ENCODE measurements around the gene COL16A1.

COL16A1 gene

DNA sequence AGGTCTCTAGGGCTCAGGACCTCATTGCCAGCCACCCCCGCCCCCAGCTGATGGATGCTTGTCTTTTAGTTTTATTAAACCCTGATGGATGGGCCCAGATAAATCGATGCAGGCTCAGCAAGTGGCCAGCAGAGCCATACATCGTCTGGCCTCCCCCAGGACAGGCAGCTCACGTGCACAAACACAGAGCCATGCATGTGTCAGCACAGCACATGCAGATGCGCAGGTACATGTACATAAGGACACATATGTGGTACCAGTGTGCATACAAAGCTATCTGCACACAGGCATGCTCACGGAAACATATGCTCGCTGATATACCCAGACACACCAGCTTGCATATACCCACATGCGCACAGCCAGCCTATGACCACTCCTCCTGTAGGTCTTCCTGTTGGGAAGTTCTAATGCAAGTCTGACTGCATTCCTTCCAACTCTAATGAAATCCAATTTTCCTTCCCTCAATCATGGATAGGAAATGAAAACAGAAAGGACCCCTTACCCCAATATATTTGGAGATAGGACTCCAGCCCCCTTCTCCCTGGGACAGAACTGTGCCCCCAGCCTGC, 897 bp downstream of the COL16A1 start:
- peak overlapping the region; percentile 45 for H3K27ac ChIP-seq (ENCODE audit: low read length)
- peaks cover 6 to 12% of the 10 kb centered on the region in 2 donors for H3K36me3 ChIP-seq (ENCODE audit: control insufficient read depth in 1 of 2, insufficient read depth in 2 of 2, low read length in 2 of 2)
- no peaks in the 10 kb centered on the region for H3K9me3 ChIP-seq (ENCODE audit: control insufficient read depth in 1 of 2, low read length in 2 of 2)
- H3K4me1 ChIP-seq (ENCODE audit: control insufficient read depth in 1 of 2, insufficient read depth in 2 of 2, low read length in 2 of 2), result peaks cover 22 to 62% of the 10 kb centered on the region in 2 donors
- H3K27me3 ChIP-seq (ENCODE audit: low read depth, low read length), result peaks cover 3% of the 10 kb centered on the region
- peak overlapping the region; percentile 61 to 67 for H3K4me3 ChIP-seq (ENCODE audit: low read depth in 1 of 2, low read length in 2 of 2)

DNA sequence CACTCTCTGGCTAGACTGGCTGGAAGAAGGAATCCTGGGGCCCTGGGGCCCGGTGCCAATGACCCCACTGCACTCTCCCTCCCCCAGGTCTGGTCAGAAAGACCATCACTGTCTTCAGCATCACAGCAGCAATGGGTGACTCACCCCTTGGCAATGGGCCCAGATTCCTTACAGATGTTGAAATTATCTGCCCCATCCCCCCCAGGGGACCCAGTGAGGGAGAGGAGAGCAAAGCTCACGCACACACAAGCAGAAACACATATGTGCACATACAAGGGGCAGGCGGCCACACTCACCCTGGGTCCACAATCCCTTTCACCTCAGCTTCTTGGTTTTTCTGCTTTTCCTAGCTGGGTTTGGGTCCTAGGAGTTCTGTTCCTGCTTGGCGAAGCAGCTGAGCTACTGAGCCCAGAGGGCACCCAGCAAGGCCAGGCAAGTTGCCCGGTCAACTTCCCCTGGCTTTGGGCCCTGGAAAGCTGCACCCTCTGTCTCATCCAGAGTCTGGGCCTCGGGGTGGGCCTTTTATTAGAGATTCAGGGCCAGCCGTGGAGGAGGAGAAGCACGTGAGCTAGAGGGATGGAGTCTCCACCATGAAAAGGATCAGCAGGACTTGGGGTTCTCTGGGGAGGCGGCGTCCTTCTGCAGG, 2.6 kb downstream of the COL16A1 start:
- peaks cover 22 to 62% of the 10 kb centered on the region in 2 donors for H3K4me1 ChIP-seq (ENCODE audit: control insufficient read depth in 1 of 2, insufficient read depth in 2 of 2, low read length in 2 of 2)
- peaks cover 3% of the 10 kb centered on the region for H3K27me3 ChIP-seq (ENCODE audit: low read depth, low read length)
- H3K4me3 ChIP-seq (ENCODE audit: low read depth in 1 of 2, low read length in 2 of 2), result peak overlapping the region in 1 of 2 donors; percentile 67
- H3K27ac ChIP-seq (ENCODE audit: low read length), result peak overlapping the region; percentile 78
- H3K9me3 ChIP-seq (ENCODE audit: control insufficient read depth in 1 of 2, low read length in 2 of 2), result no peaks in the 10 kb centered on the region
- H3K36me3 ChIP-seq (ENCODE audit: control insufficient read depth in 1 of 2, insufficient read depth in 2 of 2, low read length in 2 of 2), result peaks cover 6 to 18% of the 10 kb centered on the region in 2 donors

DNA sequence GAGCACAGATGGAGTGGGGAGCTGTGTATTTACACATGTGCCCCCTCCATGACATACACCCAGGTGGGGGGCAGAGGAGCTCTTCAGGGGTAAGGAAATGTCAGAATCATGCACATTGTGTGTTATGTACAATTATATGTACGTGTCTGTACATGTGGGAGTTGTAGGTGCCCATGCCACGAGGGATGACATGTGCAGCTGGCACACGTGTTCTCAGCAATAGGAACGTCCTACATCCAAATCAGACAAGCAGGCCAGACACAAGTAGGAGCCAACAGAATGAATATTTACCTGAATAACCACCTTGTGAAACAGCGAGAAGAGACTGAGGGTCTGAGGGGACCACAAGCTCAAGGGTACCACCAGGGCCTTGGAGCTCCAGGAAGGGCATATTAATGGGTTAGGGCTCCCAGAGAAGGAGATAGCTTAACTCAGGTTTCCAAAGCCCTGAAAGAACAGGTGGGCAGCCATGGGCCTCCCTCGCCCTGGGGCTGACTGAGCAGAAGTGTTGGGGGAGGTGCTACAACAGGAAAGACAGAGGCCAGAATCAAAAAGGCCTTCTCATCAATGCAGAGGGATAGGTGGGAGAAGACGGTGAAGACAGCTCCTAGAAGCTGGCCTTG, 3.2 kb downstream of the COL16A1 start:
- peak overlapping the region; percentile 78 for H3K27ac ChIP-seq (ENCODE audit: low read length)
- H3K4me3 ChIP-seq (ENCODE audit: low read depth in 1 of 2, low read length in 2 of 2), result peak overlapping the region in 1 of 2 donors; percentile 67
- H3K4me1 ChIP-seq (ENCODE audit: control insufficient read depth in 1 of 2, insufficient read depth in 2 of 2, low read length in 2 of 2), result peaks cover 22 to 64% of the 10 kb centered on the region in 2 donors
- H3K9me3 ChIP-seq (ENCODE audit: control insufficient read depth in 1 of 2, low read length in 2 of 2), result no peaks in the 10 kb centered on the region
- H3K36me3 ChIP-seq (ENCODE audit: control insufficient read depth in 1 of 2, insufficient read depth in 2 of 2, low read length in 2 of 2), result peaks cover 6 to 18% of the 10 kb centered on the region in 2 donors
- H3K27me3 ChIP-seq (ENCODE audit: low read depth, low read length), result peaks cover 3% of the 10 kb centered on the region

DNA sequence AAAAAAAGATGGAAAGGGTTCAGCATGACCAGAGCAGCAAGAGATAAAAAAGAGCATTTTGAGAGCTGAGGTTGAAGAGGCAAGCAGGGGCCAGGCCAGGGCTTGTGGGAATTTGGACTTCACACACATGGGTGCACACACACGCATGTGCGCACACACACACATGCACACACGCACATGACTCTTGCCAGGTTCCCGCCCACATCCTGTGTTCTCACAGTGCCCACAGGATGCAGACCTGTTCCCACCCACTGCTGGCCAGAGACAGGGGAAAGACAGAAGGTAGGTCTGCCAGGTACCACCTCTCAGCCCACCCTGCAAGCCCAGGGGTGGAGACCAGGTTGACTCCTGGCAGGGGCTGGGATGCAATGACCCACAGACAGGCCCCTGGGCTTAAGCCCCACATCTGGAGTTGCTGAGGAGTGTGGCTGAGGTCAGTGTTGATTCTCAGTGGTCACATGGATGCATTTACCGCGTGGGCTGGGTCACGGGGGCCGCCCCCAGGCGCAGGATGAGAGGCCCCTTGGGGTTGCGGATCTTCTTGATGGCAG, 4.4 kb downstream of the COL16A1 start:
- Histone ChIP-seq H3K4me3 (ENCODE audit: low read depth in 1 of 2, low read length in 2 of 2) (no peak overlapping the region), H3K36me3 (ENCODE audit: control insufficient read depth in 1 of 2, insufficient read depth in 2 of 2, low read length in 2 of 2) (peaks cover 6 to 18% of the 10 kb centered on the region in 2 donors), H3K4me1 (ENCODE audit: control insufficient read depth in 1 of 2, insufficient read depth in 2 of 2, low read length in 2 of 2) (peaks cover 19 to 54% of the 10 kb centered on the region in 2 donors), H3K27me3 (ENCODE audit: low read depth, low read length) (peaks cover 3% of the 10 kb centered on the region), H3K9me3 (ENCODE audit: control insufficient read depth in 1 of 2, low read length in 2 of 2) (no peaks in the 10 kb centered on the region), H3K27ac (ENCODE audit: low read length) (no peak overlapping the region)

DNA sequence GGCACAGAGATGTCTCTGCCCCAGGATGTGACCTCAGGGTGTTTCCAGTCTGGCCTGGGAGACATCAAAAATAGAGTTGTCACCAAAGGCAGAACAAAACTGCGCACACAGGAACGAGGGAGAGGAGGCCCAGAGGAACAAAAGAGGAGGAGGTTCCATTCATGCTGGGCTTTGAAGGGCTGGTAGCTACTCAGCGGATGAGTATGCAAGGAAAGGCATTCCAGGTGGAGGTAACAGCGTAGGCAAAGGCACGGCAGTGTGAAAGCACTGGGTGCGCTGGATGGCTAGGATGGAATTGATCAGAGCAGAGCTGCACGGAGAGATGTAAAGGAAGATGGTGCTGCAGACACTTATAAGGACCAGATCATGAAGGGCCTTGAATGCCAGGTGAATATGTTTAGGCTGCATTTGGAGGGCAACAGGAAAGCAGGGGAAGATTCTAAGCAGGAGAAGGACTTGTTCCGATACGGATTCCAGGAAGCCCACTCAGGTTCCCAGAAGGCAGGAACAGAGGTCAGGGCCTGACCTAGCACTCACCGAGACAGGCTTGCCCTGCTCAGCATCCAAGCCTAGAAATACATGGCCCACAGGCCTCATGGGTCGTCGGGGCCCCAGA, 6.3 kb downstream of the COL16A1 start:
- Histone ChIP-seq H3K27me3 (ENCODE audit: low read depth, low read length) (no peaks in the 10 kb centered on the region), H3K9me3 (ENCODE audit: control insufficient read depth in 1 of 2, low read length in 2 of 2) (no peaks in the 10 kb centered on the region), H3K4me1 (ENCODE audit: control insufficient read depth in 1 of 2, insufficient read depth in 2 of 2, low read length in 2 of 2) (peaks cover 17 to 38% of the 10 kb centered on the region in 2 donors), H3K36me3 (ENCODE audit: control insufficient read depth in 1 of 2, insufficient read depth in 2 of 2, low read length in 2 of 2) (peaks cover 6 to 18% of the 10 kb centered on the region in 2 donors), H3K27ac (ENCODE audit: low read length) (no peak overlapping the region), H3K4me3 (ENCODE audit: low read depth in 1 of 2, low read length in 2 of 2) (no peak overlapping the region)

DNA sequence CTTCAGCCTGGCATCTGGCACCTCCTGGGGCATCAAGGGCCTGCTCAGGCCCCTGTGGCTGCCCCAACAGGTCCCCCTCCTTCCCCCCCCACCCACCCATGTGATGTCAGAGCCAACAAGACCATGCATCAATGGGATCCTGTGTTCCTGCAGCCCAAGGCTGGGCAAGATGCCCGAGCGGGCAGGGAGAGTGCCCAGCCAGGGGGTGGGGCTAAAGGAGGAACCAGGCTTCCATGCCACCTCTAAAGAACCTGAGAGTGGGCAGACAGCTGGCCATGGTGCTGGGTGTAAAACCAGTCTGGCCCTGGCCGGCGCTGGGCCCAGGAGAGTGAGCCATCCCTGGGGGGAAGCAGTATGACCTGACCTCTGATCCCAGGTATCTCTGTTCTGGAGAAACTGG, 7.6 kb downstream of the COL16A1 start:
- Histone ChIP-seq H3K4me3 (ENCODE audit: low read depth in 1 of 2, low read length in 2 of 2) (no peak overlapping the region), H3K36me3 (ENCODE audit: control insufficient read depth in 1 of 2, insufficient read depth in 2 of 2, low read length in 2 of 2) (peaks cover 6 to 18% of the 10 kb centered on the region in 2 donors), H3K27me3 (ENCODE audit: low read depth, low read length) (no peaks in the 10 kb centered on the region), H3K9me3 (ENCODE audit: control insufficient read depth in 1 of 2, low read length in 2 of 2) (no peaks in the 10 kb centered on the region), H3K27ac (ENCODE audit: low read length) (no peak overlapping the region), H3K4me1 (ENCODE audit: control insufficient read depth in 1 of 2, insufficient read depth in 2 of 2, low read length in 2 of 2) (peaks cover 16 to 26% of the 10 kb centered on the region in 2 donors)

DNA sequence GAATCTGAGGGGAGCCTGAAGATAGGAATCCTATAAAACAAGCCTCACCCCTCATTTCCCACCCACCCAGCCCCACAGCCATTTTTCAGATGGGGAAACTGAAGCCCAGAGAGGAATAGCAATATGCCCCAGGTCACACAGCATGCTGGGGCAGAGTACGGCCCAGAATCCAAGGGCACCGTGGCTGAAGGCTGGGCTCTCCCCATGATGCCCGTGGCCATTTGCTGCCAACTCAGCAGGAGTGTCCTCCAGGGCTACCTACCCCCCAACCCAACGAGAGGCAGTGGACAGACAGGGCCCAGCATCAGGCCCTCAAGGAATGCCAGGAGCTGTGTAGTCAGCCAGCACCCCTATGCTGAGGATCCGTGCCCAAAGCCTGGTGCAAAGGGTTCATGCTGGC, 8.5 kb downstream of the COL16A1 start:
- Histone ChIP-seq H3K27ac (ENCODE audit: low read length) (no peak overlapping the region), H3K27me3 (ENCODE audit: low read depth, low read length) (no peaks in the 10 kb centered on the region), H3K4me1 (ENCODE audit: control insufficient read depth in 1 of 2, insufficient read depth in 2 of 2, low read length in 2 of 2) (peaks cover 7 to 17% of the 10 kb centered on the region in 2 donors), H3K4me3 (ENCODE audit: low read depth in 1 of 2, low read length in 2 of 2) (no peak overlapping the region), H3K36me3 (ENCODE audit: control insufficient read depth in 1 of 2, insufficient read depth in 2 of 2, low read length in 2 of 2) (peaks cover 6 to 18% of the 10 kb centered on the region in 2 donors), H3K9me3 (ENCODE audit: control insufficient read depth in 1 of 2, low read length in 2 of 2) (no peaks in the 10 kb centered on the region)

DNA sequence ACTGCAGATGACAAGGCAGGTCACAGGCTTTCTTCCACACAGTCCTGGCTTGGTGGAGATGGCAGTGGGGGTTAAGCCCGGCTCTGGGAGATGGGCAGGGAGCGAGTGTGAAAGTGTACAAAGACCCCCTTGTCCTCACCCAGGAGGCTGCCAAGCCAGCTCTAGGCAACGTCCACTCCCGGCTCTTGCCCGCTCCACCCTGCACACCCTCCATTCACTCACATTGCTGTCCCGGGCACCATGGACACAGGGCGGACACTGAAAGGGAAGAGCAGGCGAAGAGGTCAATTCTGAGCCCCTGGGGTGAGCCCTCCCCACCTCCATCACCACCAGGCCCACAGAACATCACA, 8.9 kb downstream of the COL16A1 start:
- Histone ChIP-seq H3K9me3 (ENCODE audit: control insufficient read depth in 1 of 2, low read length in 2 of 2) (no peaks in the 10 kb centered on the region), H3K4me3 (ENCODE audit: low read depth in 1 of 2, low read length in 2 of 2) (no peak overlapping the region), H3K36me3 (ENCODE audit: control insufficient read depth in 1 of 2, insufficient read depth in 2 of 2, low read length in 2 of 2) (peaks cover 6 to 18% of the 10 kb centered on the region in 2 donors), H3K27me3 (ENCODE audit: low read depth, low read length) (no peaks in the 10 kb centered on the region), H3K4me1 (ENCODE audit: control insufficient read depth in 1 of 2, insufficient read depth in 2 of 2, low read length in 2 of 2) (peaks cover 4 to 13% of the 10 kb centered on the region in 2 donors), H3K27ac (ENCODE audit: low read length) (no peak overlapping the region)

DNA sequence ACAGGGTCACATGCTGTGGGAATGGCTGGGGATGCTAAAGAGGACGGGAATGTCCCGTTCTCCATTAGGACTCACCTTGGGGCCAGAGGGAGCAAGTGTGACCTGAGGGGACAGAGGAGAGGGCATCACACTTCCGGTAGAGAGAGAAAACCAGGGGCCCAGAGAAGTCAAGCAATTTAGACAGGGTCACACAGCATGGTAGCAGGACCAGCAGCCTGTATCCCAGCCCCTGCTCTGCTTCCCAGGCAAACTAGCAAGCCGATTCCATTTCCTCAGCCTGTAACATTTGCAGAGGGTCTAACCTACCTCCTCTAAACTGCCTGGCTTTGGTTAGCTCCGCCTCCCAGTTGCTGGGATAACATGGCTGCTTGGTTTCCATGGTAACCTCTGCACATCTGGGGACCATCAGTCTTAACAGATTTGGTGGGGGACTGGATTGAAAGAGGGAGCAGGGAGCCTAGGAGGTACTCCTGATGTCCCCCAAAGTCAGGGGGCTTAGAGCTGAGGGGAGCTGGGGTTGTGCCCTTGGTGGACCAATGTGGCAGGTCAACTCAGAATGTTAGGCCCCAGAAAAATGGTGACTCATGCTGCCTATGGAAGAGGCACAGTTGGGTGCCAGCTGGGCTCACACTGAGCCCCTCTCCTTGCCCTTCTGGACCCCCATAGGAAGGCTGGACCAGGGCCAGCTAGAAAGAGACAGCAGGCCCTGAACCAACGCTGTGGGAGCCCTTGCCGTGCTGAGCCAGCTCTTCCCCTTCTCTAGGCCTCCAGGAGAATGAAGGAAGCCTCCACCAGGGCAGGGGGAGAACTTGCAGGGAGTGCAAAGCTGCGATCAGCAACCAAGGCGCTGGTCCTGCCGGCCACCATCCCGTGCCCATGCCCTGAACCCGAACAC, 9.5 kb downstream of the COL16A1 start:
- Histone ChIP-seq H3K4me3 (ENCODE audit: low read depth in 1 of 2, low read length in 2 of 2) (no peak overlapping the region), H3K9me3 (ENCODE audit: control insufficient read depth in 1 of 2, low read length in 2 of 2) (no peaks in the 10 kb centered on the region), H3K36me3 (ENCODE audit: control insufficient read depth in 1 of 2, insufficient read depth in 2 of 2, low read length in 2 of 2) (peaks cover 3 to 16% of the 10 kb centered on the region in 2 donors), H3K27me3 (ENCODE audit: low read depth, low read length) (no peaks in the 10 kb centered on the region), H3K4me1 (ENCODE audit: control insufficient read depth in 1 of 2, insufficient read depth in 2 of 2, low read length in 2 of 2) (peaks cover 1 to 6% of the 10 kb centered on the region in 2 donors), H3K27ac (ENCODE audit: low read length) (no peak overlapping the region)

DNA sequence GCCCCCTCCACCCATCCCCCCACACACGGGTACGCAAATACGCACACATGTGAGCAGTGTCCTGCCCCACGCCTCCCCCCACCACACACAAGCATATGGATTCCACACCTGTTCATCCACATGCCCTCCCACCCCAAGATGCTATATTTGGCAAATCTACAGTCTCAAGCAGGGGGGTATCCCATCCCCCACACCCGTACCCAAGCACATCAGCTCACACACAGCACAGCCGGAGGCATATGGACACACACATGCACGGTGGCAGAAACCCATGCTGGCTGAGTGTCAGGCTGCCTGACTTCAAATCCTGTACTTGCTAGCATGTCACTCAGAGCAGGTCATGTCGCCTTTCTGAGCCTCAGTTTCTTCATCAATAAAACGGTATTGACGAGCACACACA, 10.6 kb downstream of the COL16A1 start:
- H3K4me1 ChIP-seq (ENCODE audit: control insufficient read depth in 1 of 2, insufficient read depth in 2 of 2, low read length in 2 of 2), result peaks cover 0 to 10% of the 10 kb centered on the region in 2 donors
- no peak overlapping the region for H3K27ac ChIP-seq (ENCODE audit: low read length)
- no peaks in the 10 kb centered on the region for H3K9me3 ChIP-seq (ENCODE audit: control insufficient read depth in 1 of 2, low read length in 2 of 2)
- peaks cover 0 to 11% of the 10 kb centered on the region in 2 donors for H3K36me3 ChIP-seq (ENCODE audit: control insufficient read depth in 1 of 2, insufficient read depth in 2 of 2, low read length in 2 of 2)
- H3K27me3 ChIP-seq (ENCODE audit: low read depth, low read length), result no peaks in the 10 kb centered on the region
- H3K4me3 ChIP-seq (ENCODE audit: low read depth in 1 of 2, low read length in 2 of 2), result no peak overlapping the region

Data from muscle layer of duodenum (tissue), 2 donors.